ENCODE results near the gene KLHDC4. TPM values are rescaled to one million over a fixed set of nuclear protein-coding genes. Genes with fewer than 3 reads are reported as not detected.

Gene KLHDC4
- total and polyA plus RNA-seq, 2 experiments from 2014 or later = 12.8 to 15.6 TPM

GRCh38 chr16:87744750-87745514 is 20.9 kb downstream of the KLHDC4 start:
- H3K79me2 ChIP-seq = no peaks in the 10 kb centered on the region
- no peaks in the 10 kb centered on the region for H3K9me2 ChIP-seq (replicated peaks; ENCODE audit: insufficient read depth)
- no peaks in the 10 kb centered on the region for H3K4me1 ChIP-seq (ENCODE audit: insufficient read depth)
- H3K36me3 ChIP-seq (replicated peaks; ENCODE audit: insufficient read depth, low read depth) = no peaks in the 10 kb centered on the region
- no peak overlapping the region for H3K27ac ChIP-seq
- no peaks in the 10 kb centered on the region for H3K9me3 ChIP-seq (ENCODE audit: low read depth)
- 98% methylated on average over 21 of the region's 25 CpGs for WGBS (ENCODE audit: low lambda C conversion rate, missing lambda C conversion rate)
- DNase-seq (ENCODE audit: low spot score) = no peak
- no peaks in the 10 kb centered on the region for H4K20me1 ChIP-seq (ENCODE audit: insufficient read depth, poor library complexity, severe bottlenecking)
- no peak overlapping the region for H2AFZ ChIP-seq
- no peaks in the 10 kb centered on the region for H3K27me3 ChIP-seq
- no peak overlapping the region for H3K4me3 ChIP-seq
- no peak for TF ChIP-seq EZH2 (IDR thresholded peaks at IDR 0.05; ENCODE audit: borderline replicate concordance)
- no peak overlapping the region for H3K4me2 ChIP-seq

- Histone ChIP-seq H3K9me3 (ENCODE audit: low read depth) (no peaks in the 10 kb centered on the region), H3K4me1 (ENCODE audit: insufficient read depth) (no peaks in the 10 kb centered on the region), H3K4me2 (no peak overlapping the region), H3K4me3 (no peak overlapping the region), H3K27ac (no peak overlapping the region), H3K79me2 (no peaks in the 10 kb centered on the region), H2AFZ (no peak overlapping the region), H3K36me3 (replicated peaks; ENCODE audit: insufficient read depth, low read depth) (no peaks in the 10 kb centered on the region), H3K27me3 (no peaks in the 10 kb centered on the region), H4K20me1 (ENCODE audit: insufficient read depth, poor library complexity, severe bottlenecking) (no peaks in the 10 kb centered on the region), H3K9me2 (replicated peaks; ENCODE audit: insufficient read depth) (no peaks in the 10 kb centered on the region)
- DNase-seq (ENCODE audit: low spot score) = no peak
- TF ChIP-seq EZH2phosphoT487 (IDR thresholded peaks at IDR 0.05; ENCODE audit: low read depth, severe bottlenecking, unreplicated experiment) = no peak
- no peak for TF ChIP-seq CTCF (IDR thresholded peaks at IDR 0.05; ENCODE audit: poor library complexity)
- TF ChIP-seq EZH2 (IDR thresholded peaks at IDR 0.05; ENCODE audit: borderline replicate concordance) = no peak
- WGBS (ENCODE audit: low lambda C conversion rate, missing lambda C conversion rate) = 95% methylated on average over 17 of the region's 17 CpGs
Measured at GRCh38 chr16:87742781-87743490, 22.9 kb downstream of the KLHDC4 start.

- no peaks in the 10 kb centered on the region for H3K27me3 ChIP-seq
- H3K9me3 ChIP-seq (ENCODE audit: low read depth) = no peaks in the 10 kb centered on the region
- TF ChIP-seq EZH2phosphoT487 (IDR thresholded peaks at IDR 0.05; ENCODE audit: low read depth, severe bottlenecking, unreplicated experiment) (no peak), CTCF (IDR thresholded peaks at IDR 0.05; ENCODE audit: poor library complexity) (no peak), EZH2 (IDR thresholded peaks at IDR 0.05; ENCODE audit: borderline replicate concordance) (no peak)
- H3K4me2 ChIP-seq = no peak overlapping the region
- no peak for DNase-seq (ENCODE audit: low spot score)
- H3K4me3 ChIP-seq = no peak overlapping the region
- no peaks in the 10 kb centered on the region for H3K4me1 ChIP-seq (ENCODE audit: insufficient read depth)
- no peaks in the 10 kb centered on the region for H4K20me1 ChIP-seq (ENCODE audit: insufficient read depth, poor library complexity, severe bottlenecking)
- H3K27ac ChIP-seq = no peak overlapping the region
- H3K36me3 ChIP-seq (replicated peaks; ENCODE audit: insufficient read depth, low read depth) = no peaks in the 10 kb centered on the region
- no peaks in the 10 kb centered on the region for H3K9me2 ChIP-seq (replicated peaks; ENCODE audit: insufficient read depth)
- H3K79me2 ChIP-seq = no peaks in the 10 kb centered on the region
- no peak overlapping the region for H2AFZ ChIP-seq
- WGBS (ENCODE audit: low lambda C conversion rate, missing lambda C conversion rate) = 94% methylated on average over 16 of the region's 16 CpGs
Measured at GRCh38 chr16:87741700-87742415, 23.9 kb downstream of the KLHDC4 start.

Data from hepatocyte (in vitro differentiated cells).